Limb (tissue), 2 donors: ENCODE measurements around the gene ANXA10.
"Not testable (repeated sequence)": the region's sequence is repeated elsewhere in the genome, so short reads cannot be mapped to it uniquely, and the experiment has no call there.

Source experiments
- DNase-seq, 2 donors: peaks; one replicate each; pipeline ENCODE4 v3.0.0-alpha.2; 2016; ENCODE audit errors: extremely low spot score in 2 of 2

ANXA10 gene

DNA sequence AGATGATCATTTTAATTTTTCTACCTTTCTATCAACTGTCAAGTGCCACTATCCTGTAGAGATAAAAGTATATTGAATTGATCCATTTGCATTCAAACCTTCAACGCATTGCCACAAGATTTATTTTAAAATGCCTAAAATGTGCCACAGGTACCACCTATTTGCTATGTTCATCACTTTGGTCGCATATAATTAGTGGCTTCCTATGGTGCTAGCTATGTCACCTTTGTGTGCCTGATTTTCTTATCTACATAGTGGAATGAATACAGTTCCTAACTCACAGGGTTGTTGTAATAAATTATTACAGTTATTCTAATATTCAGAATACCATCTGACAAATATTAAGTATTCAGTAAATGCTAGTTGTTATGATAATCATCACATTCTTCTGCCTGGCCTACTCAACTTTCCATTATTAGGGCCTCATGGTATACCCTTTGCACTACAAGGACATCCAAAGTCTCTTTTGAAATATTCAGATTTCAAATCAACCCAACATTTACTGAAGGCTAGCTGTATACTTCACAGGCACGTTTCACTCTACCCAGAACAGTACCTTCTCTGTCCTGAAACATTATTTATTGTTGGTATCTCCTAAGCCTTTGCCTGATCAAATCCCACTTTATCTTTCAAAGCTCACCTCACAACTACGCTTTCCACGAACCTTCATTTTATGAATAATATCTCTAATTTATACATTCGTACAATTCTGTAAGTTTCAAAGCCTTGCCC lies 62.4 kb downstream of the ANXA10 start:
- no peak for DNase-seq

DNA sequence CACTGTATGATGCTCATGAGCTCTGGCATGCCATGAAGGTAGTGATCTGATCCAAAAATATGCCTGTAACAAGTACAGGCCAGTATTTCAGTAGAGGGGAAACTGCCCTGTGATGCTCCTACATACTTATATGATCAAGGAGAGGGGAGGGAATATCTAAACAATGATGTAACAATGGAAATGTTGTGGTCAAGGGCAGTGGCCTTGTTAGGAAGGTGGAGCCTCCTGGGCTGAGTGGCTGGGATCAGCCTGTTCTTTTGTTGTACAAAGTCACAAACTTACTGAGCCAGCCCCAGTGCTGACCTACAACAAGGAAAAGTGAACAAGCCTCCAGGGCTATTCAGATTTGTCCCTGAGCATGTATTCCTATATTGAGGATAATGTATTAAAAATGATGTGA lies 70.3 kb downstream of the ANXA10 start:
- no peak for DNase-seq

DNA sequence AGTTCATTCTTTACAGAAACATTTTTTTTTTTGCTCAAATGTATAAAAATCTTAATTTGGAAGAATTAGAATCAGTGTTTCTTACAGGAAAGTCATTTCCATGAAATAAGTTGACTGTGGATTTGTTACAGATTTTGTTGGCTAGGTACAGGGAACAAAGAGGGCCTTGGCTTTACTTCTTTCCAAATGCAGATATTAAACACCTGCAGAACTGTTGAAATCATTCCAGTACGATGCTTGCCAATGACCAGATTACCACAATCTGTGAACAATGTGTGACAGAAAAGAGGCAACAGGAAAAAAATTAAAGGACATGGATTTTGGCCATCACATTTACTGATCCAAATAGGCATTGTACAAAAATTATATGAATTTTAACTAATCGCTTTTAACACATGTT lies 70.8 kb downstream of the ANXA10 start:
- DNase-seq, result no peak

DNA sequence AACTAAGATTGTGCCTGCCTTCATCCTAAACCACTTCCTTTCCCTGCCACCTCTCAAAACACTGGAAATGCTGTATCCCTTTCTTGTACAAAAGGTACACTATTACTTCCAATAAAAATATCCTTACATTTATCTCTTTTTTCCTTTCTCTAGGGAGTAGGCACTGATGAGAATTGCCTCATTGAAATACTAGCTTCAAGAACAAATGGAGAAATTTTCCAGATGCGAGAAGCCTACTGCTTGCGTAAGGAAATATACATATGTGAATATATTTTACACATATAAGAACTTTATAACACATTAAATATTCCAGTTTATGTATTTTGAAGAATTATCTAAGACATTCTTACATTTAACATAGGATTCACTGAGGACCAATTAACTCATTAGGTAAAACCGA lies 71.7 kb downstream of the ANXA10 start:
- DNase-seq, result no peak

DNA sequence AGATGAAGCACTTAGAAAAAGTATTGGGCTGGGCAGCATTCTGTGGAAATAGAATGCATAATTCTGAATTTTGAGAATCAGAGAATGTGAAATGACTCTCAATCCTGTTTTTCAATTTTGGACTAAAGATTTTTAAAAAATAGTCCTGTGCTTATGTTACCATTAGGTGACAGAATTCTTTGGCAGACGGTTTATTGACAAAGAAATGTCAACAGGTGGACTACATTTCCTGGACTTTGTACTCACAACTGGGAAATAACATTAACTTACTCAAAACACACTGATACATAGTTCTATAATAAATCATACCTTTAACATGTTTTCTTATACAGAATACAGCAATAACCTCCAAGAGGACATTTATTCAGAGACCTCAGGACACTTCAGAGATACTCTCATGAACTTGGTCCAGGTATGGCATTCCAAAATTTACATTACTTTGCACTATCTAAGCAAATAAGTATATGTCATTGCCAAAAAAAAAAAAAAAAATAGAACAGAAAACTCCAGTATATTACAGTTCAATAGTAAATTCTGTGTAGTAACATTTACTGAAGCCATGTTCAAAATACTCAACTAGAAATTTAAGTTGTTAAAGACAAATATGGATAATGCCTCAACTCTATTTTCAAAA lies 72.7 kb downstream of the ANXA10 start:
- DNase-seq, result no peak

DNA sequence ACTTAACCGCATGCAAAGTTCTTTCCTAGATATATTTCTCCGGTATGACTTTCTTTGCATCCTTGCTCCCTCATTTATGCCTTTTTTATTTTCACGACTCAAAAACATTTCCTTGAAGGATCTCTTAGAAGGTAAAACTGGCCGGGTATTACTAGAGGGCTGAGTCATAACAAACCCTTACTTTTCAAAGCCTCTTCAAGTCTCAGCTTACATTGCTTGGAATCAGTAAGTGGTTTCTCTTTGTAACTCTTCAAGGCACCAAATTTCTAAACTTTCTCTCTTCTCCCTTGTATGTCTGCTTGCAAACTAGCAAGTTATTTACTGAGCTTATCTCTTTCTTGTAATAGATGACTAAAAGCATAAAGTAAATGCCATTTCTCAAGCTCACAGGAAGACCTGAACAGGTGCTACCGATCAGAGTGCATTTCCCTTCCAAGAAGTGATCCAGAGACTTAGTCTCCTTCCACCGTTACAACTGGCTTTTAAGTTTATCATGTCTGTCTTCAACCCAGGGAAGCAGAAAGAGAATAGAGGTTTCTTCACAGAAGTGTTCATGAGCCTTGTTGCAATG lies 75.5 kb downstream of the ANXA10 start:
- DNase-seq, result no peak

DNA sequence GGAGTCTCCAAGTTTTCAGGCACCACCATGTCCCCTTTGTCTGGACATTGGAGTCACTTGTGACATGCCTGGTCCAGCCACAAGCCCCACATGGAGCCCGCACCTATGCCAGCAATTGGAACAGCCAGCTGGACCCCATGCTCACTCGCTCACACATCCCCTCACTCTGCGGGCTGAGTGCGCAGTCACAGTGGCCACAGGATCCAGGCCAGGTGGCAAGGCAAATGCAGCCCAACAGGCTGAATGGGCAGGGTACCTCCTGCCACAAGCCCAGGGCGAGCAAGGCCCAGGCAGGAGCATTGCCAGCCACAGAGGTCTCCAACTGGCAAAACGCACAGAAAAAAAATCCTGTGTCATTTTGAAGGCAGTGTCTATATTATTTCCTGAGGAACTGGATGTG lies 82.0 kb downstream of the ANXA10 start:
- no peak for DNase-seq

DNA sequence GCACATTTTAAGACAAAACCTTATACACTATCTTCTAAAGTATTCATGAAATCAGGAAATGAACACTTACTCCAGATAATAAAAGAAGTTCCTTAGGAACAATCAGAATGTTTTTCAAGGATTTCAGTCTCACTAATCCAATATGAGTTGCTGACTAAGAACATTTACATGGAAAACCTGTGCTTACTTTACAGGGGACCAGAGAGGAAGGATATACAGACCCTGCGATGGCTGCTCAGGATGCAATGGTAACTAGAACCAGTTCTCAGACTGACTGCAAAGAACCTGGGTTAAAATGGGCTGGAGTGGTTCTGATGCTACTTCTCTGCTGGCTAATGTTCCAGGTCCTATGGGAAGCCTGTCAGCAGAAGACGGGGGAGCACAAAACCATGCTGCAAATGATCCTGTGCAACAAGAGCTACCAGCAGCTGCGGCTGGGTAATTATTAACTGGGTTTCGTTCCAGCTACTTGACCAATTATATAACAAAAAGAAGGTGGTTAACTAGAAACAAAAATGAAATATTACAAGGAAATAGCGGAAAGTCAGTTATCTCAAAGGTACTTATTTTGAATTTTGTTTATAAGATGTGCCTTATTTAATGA lies 85.3 kb downstream of the ANXA10 start:
- no peak for DNase-seq

DNA sequence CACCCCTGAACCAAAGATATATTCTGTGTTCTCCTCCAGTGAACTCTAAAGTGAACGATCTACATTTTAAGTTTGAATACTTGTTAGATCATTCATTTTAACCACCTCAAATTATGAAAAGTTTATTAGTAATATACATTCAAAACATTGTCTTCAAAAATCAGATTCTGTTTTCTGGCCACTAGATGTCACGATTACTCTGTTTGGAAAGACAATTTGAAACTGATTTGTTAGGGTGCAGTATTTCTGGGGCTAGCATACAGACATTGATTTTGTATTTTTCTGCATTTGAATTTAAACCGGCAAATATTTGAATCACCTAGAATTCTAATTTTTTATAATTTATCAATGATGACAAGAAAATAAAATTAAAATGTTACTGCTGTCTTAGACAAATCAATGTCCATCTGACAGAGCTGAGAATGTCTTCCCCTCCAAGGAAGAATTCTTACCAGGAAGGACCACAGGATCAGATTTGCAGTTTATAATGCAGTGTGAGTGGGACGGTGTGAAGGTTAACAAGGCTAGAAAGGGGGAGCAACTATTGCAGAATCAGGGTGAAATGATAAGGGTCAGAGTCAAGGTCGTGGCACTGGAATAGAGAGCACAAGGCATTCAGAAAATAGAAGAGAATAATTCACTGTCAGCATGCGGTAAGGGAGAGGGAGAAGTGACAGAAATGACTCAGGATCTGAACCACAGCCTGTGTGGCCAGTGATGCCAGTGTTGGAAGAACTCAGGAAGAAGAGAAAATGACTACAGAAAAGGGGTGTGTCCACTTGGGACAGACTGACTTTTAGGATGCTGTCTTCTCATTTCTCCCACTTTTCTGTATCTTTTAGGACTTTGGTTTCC lies 91.6 kb downstream of the ANXA10 start:
- peak in 1 of 2 donors; percentile 54 for DNase-seq

DNA sequence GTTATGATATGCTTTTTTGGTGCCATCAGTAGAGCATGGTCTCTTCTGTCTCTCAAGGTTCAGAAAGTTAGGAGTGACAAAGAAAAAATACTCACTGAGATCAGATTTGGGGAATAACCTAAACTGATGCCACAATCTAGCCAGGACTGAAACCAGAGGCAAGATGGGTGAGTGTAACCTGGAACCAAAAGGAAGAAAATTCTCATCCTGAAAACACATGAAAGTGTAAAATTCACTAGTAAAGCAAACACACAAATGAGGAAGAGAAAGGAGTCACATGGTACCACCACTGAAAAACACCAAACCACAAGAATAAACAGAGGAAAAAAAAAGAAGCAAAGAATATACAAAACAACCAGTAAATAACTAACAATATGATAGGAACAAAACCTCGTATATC lies 96.4 kb downstream of the ANXA10 start:
- DNase-seq, result no peak

DNA sequence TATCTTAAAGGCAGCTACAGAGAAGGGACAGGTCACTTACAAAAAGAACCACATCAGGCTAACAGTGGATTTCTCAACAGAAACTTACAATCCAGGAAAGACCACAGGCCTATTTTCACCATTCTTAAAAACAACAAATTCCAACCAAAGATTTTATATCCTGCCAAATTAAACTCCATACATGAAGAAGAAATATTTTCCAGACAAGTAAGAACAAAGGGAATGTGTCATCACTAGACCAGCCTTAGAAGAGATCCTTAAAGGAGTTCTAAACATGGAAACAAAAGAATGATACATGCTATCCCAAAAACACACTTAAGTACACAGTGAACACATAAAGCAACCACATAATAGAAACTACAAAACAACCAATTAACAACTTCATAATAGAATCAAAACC lies 105.6 kb downstream of the ANXA10 start:
- DNase-seq, result no peak

DNA sequence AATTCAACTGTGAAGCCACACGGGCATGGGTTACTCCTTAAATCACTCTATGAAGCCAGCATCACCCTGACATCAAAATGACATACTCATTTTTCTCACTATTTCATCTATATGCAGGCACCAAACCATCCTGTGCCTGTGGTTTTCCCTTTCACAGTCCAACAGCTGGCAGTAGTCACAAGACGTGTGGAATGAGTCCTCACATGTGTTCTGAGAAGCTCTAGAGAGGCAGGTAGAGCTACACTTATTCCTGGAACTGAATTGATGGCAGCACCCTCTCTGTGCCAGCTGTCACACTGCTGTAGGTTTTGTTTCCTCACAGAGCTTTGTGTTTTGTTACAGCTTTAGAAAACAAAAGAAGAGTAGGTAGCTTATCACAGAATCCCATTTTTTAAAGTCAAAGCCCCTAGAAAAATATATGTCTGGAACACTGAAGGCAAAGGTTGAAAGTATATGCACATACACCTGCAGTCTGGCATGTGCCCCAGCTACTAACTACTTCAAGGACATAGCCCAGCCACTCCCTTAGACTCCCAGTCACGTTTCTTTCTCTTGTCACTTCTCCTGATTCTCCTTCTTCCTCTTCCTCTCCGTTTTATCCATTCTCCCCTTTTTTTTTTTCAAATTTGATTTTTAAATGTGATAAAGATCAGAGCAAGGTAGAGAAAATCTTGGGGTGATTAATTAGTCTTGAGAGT lies 107.1 kb downstream of the ANXA10 start:
- DNase-seq, result no peak

DNA sequence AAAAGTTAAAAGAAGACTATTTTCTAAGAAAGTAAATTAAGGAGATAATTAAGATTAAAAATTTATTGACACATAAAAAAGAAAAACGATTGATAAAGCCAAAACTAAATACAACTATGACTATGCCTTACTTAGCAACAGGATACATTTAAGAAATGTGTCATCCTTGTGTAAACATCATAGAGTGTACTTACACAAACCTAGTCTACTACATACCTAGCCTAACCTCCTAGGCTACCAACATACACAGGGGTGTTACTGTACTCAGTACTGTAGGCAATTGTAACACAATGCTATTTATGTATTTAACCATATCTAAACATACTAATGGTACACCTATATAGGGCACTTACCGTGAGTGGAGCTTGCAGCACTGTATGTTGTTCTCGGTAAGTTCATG lies 108.3 kb downstream of the ANXA10 start:
- no peak for DNase-seq

DNA sequence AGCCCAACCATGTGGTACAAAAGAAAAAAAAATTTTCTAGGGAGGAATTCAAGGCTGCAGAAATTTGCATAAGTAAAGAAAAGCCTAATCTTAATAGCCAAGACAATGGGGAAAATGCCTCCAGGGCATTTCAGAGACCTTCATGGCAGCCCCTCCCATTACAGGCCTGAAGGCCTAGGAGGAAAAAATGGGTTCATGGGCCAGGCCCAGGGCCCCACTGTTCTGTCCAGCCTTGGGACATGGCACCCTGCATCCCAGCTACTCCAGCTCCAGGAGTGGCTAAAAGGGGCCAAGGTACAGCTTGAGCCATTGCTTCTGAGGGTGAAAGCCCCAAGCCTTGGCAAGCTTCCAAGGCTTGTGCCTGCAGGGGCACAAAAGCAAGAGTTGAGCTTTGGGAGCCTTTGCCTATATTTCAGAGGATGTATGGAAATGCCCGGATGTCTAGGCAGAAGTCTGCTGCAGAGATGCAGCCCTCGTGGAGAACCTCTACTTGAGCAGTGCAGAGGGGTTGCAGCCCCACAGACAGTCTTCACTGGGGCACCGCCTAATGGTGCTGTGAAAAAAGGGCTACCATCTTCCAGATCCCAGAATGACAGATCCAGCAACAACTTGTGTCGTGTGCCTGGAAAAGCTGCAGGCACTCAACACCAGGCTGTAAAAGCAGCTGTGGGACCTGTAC lies 111.0 kb downstream of the ANXA10 start:
- DNase-seq, result no peak

DNA sequence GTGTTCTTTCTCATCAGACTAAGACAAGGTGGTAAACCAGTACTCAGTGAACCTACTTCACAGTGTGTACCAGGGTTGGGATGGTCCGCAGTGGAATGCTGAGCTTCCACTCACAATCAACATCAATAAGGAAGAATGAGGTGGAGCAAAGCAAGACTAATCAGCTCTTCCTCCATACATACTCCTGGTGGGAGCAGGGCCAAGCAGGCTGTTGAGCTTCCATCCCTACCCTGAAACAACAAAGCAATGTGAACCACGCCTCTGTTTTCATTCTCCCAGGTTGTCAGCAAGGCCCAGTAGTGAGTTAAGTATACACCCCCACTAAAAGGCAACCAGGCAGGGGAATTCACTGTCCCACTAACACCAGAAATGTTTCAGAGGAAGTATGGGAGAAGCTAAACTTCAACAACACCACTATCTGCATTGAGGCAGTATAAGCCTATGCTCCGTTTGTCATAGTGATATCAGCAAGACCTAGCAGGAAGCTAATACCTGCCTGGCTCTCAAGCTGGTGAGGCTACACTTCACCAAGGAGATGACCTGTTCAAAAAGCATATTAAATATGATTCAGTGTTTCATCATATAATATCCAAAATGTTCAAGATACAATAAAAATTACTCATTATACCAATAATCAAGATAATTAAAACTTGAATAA lies 116.7 kb downstream of the ANXA10 start:
- DNase-seq, result no peak

DNA sequence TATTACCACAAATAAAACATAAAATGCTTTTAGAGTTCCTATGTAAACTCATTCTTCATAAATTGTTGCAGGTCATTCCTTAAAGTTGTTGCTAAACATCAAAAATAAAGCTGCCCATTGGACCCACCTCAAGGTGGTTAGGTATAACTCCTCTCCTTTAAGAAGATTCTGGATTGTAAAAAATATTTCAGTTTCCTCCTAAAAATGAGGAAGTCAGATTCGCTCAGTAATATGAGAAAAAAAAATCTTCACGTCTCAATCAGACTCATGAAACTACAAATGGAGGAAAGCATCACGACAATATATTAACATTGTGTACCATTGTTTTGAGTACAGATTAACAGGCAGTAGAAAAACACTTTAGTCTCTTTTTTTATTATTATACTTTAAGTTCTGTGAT lies 120.3 kb downstream of the ANXA10 start:
- no peak for DNase-seq

DNA sequence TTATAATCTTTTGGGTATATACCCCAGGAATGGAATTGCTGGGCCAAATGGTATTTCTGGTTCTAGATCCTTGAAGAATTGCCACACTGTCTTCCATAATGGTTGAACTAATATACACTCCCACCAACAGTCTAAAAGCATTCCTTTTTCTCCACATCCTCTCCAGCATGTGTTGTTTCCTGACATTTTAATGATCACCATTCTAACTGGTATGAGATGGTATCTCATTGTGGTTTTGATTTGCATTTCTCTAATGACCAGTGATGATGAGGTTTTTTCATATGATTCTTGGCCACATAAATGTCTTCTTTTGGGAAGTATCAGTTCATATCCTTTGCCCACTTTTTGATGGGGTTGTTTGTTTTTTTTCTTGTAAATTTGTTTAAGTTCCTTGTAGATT lies 121.2 kb downstream of the ANXA10 start:
- DNase-seq, result not testable (repeated sequence)

DNA sequence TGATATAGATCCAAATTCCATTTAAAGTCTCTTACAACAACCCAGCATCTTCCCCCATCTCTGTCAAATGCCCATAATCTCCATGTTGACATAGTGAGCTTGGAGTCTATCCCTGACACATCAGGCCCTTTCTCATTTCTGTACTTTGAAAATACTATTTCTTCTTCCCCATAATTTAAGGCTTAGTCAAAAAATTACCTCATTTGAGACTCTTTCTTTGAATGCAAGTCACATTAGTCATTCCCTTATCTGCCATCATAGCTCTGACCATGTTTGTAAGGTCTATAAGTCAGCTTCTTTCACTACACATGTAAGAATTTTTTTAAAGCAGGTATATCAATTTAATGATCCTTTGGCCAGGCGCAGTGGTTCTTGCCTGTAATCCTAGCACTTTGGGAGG lies 126.3 kb downstream of the ANXA10 start:
- no peak for DNase-seq

DNA sequence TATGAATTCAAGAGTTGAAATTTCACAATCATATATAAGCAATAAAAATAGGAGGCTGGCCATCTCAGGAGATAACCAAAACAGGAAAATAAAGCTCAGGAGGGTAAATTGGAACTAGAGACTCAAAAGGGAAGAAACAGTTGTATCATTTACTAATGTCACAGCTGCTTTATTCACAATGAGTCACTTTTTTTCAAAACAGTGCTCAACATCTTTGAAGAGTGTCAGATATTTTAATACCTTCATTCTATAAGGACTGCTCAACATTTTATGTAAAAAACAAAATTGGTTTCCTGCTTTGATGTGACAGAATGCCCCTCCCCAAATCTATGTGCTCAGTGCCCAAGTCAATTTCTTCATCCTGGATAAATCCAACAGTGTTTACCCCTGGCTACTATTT lies 128.6 kb downstream of the ANXA10 start:
- DNase-seq, result no peak

DNA sequence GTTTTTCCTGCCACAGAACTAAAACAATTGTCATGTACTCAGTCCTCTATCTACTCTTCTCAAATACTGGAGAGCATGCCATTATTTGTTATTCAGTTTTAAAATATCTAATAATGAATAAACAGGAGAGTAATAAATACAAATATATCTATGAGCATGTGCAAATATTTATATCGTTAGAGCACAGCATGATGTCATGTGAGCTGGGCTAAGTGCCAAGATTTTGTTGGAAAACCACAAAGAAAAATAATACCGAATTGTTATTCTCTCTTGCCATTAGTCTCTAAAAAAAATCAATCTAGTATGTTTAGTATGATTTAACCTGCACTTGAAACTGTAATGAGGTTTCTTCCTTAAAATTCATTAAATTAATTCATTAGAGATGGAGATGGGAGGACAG lies 129.0 kb downstream of the ANXA10 start:
- peak in 1 of 2 donors; percentile 34 for DNase-seq
